NCI-H82 (cell line): ENCODE data around the gene ANAPC1.
A peak's percentile ranks its signal among the peaks of the same experiment; 100 is the strongest.
"Not testable (repeated sequence)": the region's sequence is repeated elsewhere in the genome, so short reads cannot be mapped to it uniquely, and the experiment has no call there.

Experiments
- DNase-seq: peaks from one replicate; lab custom pipeline; 2025; lab: John Stamatoyannopoulos, UW

The ANAPC1 gene

GRCh38 chr2:111904726-111905474, 20.9 kb upstream of the ANAPC1 start:
- no peak for DNase-seq

DNA sequence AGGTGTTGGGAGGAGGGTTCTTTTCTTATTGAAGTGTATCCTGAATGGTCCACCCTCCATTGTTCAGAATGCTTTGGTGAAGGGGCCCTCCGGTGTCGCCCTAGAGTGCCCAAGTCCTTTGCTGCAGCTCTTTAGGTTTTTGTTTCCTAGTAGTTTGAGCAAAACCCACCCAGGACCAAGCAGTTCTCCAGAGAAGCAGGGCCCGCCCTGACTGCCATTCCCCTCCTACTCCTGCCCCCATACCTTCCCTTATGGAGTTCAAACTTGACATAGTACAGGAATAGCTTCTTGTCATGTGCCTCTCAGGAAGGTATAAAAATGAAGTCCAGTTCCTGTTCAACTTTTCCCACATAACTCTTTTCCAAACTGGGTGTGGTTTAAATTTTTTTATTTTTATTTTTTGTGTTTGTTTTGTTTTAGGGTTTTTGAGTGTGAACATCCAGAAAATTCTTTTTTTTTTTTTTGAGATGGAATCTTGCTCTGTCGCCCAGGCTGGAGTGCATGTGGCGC, 20.0 kb upstream of the ANAPC1 start:
- DNase-seq = no peak

DNA sequence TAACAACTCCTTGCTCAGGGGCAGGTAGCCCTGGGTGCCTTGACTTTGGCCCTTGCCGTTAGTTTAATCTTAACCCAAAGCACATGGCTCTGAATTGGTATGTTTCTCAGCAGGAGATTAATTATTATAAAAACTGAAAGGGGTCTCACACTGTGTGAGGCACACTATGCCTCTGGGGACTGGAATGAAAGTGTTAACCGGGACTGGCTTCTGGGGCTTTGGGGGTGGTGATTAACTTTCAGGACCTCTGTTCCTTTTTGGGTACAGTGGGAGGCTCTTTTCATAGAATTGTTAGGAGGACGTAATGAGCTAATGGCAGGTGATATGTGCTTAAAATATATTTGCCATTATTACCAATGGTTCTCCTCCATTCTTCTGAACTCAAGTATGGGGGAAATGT, 19.5 kb upstream of the ANAPC1 start:
- no peak for DNase-seq

- peak; percentile 46 for DNase-seq
Observed at GRCh38 chr2:111900859-111901258, 16.9 kb upstream of the ANAPC1 start.

DNA sequence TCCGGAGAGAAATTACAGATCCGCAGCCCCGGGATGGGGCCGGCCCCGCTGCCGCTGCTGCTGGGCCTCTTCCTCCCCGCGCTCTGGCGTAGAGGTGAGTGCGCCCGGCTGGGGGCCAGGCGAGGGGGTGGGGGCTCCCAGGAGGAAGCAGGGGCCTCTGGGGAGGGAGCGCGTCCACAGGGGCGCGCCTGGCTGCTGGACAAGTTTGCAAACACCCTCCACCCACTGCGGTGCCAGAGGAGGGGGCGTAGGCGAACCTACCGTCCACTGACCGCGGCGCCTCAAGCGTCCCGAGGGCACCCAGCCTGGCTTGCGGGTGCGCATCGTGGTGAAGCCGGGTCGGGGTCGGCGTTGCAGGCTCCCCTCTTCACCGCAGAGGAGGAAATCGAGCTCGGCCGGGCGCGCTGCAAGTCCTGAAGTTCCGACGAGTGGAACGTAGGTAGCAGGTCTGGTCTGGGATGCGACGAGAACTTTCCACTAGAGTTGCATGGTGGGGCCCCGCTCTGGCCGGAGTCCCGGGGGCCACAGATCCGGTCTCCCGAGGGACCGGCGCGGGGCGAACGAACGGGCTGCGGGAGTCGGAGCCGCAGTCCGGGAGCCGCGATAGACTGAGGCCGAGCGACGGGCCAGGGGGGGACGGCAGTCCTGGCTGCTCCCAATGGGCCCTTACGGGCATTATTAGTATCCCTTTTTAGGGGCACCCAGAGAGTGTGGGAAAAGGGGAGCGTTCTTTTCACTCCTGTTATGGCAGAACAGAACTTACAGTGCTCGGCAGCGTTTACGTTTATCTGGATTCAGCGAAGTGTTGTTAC, 14.9 kb upstream of the ANAPC1 start:
- peak; percentile 58 for DNase-seq

GRCh38 chr2:111897924-111898702, 14.1 kb upstream of the ANAPC1 start, which contains the start of gene MERTK:
MERTK (plus strand) TSS chr2:111898607; CDS start chr2:111898736, 129 bp downstream.
- DNase-seq = peak; percentile 96

- no peak for DNase-seq
Observed at GRCh38 chr2:111897630-111897923, 13.6 kb upstream of the ANAPC1 start.

DNA sequence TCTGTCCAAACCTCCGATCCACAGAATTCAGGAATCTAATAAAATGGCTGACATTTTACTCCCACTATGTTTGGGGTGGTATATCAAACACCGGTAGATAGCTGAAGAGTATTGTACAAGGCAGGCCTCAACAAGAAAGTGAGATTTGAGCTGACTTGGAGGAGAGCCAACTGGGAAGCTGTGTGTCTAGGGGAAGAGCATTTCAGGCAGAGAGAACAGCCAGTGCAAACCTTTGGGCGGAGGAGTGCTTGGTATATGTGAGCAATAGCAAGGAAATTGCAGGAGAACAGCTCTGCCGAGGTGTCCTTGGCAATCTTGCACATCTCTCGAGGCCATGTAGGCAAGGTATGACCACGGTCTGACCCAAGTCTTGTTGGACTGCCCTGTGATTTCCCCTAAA, 12.6 kb upstream of the ANAPC1 start:
- DNase-seq = no peak

DNA sequence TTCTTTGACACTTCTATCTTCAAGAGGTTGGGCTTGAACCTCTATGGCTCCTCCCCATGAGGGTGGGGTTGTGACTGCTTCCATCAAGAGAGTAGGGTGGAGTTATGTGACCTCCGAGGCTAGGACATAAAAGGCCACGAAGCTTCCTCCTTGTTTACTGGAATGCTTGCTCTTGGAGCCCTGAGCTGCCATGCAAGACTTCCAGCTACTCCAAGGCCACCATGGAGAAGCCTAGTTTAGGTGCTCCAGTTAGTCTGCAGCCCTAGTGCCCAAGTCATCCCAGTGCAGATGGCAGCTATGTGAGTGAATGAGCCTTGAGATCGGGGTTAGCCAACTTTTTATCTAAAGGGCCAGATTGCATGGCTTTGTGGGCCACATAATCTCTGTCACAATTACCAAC, 12.0 kb upstream of the ANAPC1 start:
- DNase-seq = no peak

DNA sequence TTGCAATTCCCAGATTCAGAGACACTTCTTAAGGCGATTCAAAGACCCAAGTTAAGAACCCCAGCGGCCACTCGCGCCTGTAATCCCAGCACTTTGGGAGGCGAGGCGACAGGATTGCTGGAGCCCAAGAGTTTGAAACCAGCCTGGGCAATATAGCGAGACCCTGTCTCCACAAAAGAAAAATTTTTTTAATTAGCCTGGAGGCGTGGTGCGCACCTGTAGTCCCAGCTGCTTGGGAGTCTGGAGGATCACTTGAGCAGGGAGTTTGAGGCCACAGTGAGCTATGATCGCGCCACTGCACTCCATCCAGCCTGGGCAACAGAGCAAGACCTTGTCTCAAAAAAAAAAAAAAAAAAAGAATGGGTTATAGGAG, 585 bp upstream of the ANAPC1 start:
- peak; percentile 82 for DNase-seq

GRCh38 chr2:111872806-111873205, 11.2 kb downstream of the ANAPC1 start:
- DNase-seq = not testable (repeated sequence)

- DNase-seq = not testable (repeated sequence)
Observed at GRCh38 chr2:111865124-111865523, 18.9 kb downstream of the ANAPC1 start.

DNA sequence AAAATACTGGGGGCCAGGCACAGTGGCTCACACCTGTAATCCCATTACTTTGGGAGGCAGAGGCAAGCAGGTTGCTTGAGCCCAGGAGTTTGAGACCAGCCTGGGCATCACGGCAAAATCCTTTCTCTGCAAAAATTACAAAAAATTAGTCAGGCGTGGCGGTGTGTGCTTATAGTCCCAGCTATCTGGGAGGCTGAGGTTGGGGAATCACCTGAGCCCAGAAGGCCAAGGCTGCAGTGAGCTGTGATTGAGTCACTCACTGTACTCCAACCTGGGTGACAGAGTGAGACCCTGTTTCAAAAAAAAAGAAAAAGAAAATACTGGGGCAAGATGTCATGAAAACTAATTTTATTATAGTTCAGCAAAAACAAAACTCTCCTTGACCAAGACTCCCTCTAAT, 24.0 kb downstream of the ANAPC1 start:
- DNase-seq = not testable (repeated sequence)

DNA sequence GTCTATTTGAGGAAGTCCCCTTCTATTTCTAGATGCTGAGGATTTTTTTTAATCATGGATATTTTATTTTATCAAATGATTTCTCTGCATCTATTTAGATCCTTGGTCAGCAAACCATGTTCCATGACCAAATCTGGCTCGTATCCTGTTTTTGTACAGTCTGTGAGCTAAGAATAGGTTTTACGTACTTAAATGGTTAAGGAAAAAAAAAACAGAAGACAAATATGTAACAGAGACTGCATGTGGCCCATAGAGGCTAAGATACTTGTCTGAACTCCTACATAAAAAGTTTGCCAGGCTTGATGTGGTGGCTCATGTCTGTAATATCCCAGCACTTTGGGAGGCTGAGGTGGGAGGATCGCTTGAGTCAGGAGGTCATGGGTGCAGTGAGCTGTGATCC, 31.4 kb downstream of the ANAPC1 start:
- DNase-seq = not testable (repeated sequence)

DNA sequence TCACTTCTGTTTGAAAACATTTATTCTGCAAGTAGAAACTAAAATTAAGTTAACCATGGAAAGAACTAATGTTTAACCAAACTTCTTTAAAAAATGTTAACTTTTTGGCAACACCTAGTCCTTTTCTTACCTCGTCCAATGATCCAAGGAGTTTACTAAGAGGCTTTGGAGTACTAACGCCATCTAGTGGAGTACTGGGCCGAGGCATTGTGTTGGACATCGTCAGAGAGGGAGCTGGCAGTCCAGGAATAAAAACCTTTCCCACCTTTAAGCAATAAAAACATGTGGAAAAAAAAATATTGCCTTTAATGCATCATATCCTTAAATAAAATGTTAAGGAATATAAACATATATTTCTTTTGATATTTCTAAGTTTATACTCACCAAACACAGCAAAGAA, 33.3 kb downstream of the ANAPC1 start:
- peak; percentile 62 for DNase-seq

DNA sequence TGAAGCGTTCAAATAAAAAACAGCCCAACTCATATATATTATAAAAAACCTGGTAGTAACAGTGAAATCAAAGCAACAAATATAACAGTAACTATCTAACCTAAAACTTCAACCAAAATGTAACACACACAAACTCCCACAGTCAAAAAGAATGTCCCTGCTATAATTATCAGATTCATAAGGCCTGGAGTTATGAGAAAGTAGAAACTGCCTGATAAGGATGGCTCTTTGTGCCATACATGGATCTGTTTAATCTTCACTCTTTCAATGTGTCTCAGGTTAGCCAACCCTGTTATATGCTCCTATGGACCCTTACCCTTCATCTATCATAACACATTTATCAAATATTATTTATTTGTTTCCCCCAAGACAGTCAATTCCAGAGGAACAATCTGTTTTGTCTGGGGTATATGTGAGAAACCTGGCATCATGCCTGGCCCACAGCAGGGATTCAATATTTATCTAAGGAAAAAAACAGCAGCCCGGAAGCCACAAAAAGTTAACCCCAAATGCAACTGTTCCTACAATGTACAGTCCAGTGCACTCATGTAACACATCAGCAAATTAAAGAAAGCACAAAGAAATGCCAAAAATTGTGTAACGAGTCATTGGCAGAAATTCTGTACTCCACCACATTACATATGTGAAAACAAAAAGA, 44.2 kb downstream of the ANAPC1 start:
- DNase-seq = not testable (repeated sequence)

DNA sequence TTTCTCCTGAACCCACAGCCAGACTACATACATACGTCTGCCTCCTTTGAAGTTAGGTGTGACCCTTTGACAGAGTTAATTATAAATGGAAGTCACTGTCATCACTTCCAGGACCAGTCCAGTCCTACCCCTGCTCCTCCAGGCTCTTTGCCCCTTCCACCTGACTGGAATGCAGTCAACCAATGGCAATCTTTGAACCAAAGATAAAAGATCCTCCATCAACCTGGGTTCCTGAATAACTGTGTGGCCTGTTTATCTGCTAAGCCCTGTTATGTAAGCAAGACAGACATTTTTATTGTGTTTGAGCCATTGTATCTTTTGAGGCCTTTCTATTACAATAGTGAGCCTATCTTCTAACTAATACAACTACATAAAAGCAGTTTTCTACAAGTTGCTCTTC, 45.0 kb downstream of the ANAPC1 start:
- not testable (repeated sequence) for DNase-seq

- DNase-seq = not testable (repeated sequence)
Observed at GRCh38 chr2:111834221-111834620, 49.8 kb downstream of the ANAPC1 start.

GRCh38 chr2:111830479-111830878, 53.5 kb downstream of the ANAPC1 start:
- DNase-seq = not testable (repeated sequence)

DNA sequence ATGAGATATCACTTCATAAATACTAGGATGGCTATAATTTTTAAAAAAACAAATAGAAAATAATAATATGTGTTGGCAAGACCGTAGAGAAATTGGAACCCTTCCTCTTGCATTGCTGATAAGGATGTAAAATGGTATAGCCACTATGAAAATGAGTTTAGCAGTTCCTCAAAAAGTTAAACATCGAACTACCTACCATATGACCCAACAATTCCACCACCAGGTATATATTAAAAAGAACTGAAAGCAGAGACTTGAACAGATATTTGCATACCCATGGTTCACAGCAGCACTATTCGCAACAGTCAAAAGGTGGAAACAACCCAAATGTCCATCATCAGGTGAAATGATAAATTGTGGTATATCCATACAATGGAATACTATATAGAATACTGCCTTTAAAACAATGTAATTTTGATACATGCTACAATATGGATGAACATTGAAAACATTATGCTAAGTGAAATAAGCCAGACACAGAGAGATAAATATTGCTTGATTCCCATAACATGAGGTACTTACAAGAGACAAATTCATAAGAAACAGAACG, 55.7 kb downstream of the ANAPC1 start:
- not testable (repeated sequence) for DNase-seq

DNA sequence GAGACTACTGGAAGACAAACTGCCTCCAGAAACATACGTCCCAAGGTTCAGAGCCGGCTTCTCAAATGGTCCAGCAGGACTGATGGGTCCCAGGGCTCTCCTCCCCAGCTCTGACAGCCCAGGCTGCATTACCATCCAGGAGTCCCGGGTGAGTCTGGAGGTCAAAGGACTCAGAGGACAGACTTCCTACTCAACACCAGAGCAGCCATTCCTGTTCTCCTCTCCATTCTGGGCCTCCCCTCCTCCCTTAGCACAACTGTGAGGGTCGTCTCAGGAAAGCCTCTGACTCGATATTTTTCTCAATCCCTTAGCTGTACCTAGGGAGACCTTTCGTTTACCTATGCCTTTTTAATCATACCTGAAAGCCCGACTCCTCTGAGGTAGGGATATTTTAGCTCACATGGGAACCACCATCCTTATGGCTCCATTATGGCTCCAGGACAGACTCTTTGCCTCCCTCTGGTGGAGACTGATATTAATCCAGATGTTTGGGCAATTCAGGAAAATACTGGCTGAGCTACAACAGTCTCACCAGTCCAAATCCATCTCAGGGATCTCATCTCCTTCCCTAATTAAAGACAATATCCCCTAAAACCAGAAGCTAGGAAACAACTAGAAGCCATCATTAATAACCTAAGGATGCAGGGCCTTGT, 70.9 kb downstream of the ANAPC1 start:
- DNase-seq = not testable (repeated sequence)
